Measurements from ENCODE around the gene FZD4.
A peak's percentile ranks its signal among the peaks of the same experiment; 100 is the strongest.
"Not testable (repeated sequence)": the region's sequence is repeated elsewhere in the genome, so short reads cannot be mapped to it uniquely, and the experiment has no call there.

Gene FZD4

DNA sequence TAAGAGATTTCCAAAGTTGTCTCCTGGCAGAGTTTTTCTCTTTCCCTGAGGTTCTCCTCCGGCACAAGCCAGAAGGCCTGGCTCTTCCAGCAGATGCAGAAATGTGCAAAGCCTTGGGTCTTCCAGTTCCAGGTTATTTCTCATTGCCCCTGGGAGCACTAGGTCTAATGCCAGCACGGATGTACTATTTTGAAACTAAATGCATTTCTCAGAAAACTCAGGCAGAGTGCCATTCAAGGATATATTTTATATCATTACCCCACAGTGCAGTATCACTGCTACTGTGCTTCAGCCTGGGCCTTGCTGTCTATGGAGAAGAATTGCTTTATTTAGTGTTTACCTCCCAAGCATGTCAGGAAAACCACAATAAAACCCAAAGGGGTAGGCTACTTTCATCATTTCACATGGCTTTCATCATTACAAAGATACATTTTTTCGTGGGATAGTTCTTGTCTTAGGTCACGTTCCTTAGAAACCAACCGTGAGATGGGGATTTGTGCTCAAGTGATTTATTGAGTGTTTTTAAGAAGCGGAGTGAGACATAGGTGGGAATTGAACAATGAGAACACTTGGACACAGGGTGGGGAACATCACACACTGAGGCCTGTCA lies 22.4 kb upstream of the FZD4 start:
- no peak for DNase-seq (ENCODE audit: low spot score)

DNA sequence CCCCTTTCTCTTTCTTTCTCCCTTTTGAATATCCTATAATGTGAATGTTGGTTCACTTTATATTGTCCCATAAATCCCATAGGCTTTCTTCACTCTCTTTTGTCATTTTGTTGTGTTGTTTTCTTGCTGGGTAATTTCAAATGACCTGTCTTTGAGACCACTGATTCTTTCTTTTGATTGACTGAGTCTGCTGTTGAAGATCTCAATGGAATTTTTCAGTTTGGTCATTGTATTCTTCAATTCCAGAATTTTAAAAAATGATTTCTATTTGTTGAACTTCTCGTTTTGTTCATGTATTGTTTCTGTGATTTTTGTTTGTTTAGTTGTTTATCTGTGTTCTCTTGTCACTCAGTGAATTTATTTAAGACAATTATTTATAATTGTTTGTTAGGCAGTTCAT lies 17.5 kb upstream of the FZD4 start:
- DNase-seq (ENCODE audit: low spot score), result no peak

DNA sequence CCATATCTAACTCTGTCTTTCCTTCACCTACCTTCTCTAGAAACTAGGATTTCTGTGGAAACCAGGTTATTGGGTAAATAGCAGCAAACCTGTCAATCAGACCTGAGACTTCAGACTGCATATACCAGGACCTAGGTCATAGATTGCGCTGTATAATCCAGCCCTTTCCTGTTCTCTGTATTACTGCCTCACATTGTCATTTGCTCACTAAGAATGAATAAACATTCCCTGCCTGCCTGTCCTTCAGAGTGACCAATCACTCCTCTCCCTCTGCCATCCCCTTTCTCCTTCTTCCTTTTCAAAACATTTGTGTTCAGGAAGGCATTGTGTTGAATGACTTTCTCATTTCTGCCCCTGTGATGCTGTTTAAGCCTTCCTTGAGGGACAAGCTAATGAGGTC lies 14.1 kb upstream of the FZD4 start:
- DNase-seq (ENCODE audit: low spot score), result no peak

DNA sequence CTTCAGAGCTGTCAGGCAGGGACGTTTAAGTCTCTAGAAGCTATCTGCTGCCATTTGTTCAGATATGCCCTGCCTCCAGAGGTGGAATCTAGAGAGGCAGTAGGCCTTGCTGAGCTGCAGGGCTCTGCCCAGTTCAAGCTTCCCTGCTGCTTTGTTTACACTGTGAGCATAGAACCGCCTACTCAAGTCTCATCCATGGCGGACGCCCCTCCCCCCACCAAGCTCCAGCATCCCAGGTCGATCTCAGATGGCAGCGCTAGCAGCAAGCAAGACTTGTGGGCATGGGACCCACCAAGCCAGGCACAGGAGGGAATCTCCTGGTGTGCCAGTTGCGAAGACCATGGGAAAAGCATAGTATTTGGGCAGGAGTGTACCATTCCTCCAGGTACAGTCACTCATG lies 12.4 kb upstream of the FZD4 start:
- DNase-seq (ENCODE audit: low spot score), result not testable (repeated sequence)

DNA sequence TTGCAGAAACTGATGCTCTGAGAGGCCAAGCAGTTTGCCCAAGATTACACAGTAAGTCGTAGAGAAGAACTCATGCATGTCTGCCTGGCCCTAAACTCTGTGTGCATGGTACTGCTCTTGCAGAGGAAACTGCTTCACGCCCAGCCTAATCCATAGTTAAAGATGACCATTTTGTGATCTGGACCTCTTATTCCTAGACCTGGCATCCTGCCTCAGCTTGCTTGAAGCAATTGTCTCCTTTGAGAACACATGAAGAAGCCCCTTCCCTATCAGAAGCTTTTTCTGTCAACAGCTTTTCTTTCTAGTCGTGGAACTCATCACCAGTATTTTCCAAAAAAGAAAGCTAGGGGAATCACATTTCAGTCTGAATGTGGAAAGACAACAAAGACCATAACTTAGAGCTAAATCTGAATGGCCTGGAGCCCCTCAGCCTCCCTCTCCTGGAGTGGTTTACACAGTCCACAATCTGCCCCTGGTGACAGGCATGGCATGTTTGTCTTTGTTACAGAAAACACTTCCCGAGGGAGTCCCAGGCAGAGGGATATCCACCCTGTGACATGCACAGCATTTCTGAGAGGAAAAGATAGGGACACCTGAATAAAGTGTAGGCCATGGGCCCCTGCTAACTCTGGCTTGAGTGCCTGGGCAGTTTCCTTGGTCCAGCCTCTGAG lies 2.9 kb upstream of the FZD4 start:
- DNase-seq (ENCODE audit: low spot score), result no peak

DNA sequence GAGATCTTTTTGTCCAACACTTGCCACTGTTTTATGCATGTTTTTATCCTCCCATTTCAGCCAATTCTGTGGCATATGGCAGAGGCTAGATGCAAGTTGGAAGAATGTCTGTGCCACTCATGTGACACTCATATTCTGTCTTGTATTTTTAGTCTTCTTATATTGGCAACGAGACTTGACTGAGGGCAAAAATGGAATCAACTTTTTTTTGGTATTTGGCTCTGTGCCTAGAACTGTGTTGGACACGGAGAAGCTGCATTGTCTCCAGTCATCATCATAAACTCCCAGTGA lies 1.7 kb upstream of the FZD4 start:
- no peak for DNase-seq (ENCODE audit: low spot score)

DNA sequence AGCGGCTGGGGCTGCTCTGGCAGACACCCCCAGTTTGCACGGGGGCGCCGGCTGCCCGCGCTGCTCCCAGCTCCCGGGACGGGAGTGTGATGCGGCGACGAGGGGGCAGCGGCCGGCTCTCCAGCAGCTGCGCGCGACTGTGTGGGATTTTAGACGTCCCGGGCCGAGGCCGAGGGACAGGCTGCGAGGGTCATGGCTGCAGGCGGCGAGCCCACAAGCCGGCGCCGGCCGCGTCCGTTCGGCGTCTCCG lies 159 bp downstream of the FZD4 start:
- DNase-seq (ENCODE audit: low spot score), result no peak

DNA sequence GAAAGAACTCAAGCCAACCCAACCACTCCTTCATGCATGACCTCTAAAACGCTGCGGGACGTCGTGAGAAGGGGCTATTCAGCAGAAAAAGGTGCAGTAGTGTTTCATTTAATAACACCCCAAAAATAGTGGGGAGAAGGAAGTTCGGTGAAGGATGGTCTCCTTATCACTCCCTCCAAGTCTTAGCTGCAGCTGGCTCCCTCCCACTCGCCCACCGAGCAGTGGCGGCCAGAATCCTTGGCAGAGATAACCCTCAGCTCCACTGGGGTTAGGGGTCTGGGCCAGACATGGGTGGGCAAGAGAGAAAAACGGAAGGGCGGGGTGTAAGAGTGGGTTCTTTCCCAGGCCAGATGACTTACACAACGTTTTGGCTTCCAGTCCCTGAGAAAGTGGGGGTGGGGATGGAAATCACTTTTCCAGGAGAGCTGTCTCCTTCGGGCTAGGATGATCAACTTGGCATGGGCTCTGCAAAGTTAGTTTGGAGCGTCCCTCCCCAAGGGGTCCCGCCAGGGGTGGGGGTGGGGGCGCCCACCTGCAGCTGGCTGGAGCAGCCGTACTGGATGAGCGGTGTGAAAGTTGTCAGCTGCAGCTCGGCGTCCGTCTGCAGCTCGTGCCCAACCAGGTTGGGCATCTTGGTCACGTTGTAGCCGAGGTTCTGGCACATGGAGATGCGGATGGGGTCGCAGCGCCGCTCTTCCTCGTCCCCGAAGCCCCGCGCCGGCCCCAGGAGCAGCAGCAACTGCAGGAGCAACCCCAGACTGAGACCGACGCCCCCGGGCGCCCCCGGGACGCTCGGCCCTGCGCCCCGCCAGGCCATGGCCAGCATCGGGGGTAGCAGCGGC lies 705 bp downstream of the FZD4 start:
- peak; percentile 37 for DNase-seq (ENCODE audit: low spot score)

DNA sequence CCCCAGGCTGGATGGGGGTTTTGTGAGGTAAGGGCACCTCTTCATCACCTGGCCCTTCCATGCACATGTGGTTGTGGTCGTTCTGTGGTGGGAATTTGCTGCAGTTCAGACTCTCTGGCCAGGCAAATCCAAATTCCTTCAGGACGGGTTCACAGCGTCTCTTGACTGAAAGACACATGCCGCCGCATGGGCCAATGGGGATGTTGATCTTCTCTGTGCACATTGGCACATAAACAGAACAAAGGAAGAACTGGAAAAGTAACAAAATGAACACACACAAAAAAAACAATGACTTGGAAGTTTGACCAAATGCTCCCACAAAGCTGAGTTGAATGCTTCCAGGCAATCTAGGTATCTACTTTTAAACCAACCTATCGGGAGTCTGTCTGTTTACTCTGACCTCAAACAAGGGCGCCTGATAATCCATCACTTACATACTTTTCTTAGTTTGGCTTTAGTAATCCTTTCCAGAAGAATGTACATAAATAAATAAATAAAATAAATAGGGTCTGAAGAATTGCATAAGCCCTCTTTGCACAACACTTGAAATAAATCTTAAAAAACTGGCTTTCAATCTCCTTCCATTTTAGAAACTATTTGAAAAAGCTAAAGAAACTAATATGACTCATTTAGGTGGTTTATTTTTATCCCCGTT lies 2.8 kb downstream of the FZD4 start:
- no peak for DNase-seq (ENCODE audit: low spot score)

DNA sequence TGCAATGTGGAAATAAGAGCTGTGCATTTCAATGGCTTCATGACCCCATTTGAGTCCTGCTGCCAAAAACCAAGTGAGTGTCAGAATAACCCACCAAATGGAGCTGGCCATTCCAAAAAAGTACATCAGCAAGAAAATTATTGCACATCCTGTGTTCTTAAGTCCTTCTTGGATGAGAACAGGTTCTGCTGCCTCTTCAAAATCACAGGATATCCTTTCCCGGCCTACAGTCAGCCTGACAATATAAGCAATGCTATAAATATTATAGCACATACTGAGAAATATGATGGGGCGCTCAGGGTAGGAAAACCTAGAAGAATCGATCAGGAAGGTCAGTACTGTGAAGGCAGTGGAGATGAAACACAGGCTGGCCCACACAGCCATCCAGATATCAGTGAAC lies 3.5 kb downstream of the FZD4 start:
- DNase-seq (ENCODE audit: low spot score), result no peak

DNA sequence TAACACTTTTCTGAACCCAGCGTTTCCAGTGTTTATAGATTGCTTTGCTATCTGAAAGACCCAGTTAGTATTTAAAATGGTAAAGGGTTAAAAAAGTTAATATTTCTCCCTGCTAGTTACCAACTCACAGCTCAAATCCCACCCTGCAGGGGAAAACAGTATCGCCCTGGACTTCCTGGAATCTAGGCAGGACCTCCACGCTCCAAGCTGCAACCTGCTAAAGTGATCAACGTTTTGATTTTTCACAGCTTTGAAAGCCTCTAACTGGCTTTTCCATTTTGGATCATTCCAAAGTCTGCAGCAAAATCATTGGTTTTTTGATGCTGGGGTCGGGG lies 4.6 kb downstream of the FZD4 start:
- DNase-seq (ENCODE audit: low spot score), result no peak

DNA sequence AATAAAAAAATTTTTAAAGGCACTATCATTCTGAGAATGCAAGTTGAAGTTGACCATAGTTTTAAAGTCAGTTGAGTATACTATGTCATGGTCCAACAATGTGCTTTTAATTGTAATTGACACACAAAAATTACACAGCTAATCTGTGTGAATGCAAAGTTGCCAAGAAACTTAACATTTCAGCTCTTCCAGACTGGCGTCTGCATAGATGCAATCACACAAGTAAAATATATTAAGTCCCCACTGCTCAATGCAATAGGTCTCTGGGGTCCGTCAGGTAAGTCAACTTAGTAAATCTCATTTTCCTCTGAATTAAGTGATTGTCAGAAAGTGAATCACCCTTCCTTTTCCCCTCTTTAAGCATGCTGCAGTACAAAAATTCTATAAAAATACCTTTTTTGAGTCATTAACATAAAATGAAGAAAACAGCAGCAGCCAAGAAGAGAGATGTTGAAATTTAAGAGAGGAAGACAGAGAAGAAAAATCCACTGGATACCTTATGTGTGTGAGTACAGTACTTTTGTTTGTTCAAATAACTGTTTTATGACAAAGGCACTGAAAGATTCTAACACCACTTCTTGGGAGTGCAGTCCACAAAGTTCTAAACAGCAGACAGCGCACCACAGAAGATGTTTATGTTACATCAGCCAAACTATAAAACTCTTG lies 5.1 kb downstream of the FZD4 start:
- peak; percentile 40 for DNase-seq (ENCODE audit: low spot score)

DNA sequence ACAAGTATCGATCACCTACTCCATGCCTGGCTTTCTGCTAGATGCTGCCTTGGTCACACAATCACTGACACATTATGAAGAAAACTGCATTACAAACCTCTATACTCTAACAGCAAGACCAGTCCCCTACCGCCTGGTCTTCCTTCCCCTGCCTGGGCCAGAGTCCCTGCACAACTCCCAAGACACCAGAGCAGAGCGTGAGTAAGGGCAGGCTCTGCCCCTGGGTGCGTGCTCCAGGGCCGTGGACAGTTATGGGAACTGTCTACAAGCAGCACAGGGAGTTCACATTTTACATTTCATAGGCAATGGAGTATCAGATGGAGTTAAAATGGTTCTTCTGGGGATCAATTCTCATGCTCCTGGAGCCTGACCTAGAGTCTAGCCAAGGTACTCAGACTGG lies 6.5 kb downstream of the FZD4 start:
- no peak for DNase-seq (ENCODE audit: low spot score)

DNA sequence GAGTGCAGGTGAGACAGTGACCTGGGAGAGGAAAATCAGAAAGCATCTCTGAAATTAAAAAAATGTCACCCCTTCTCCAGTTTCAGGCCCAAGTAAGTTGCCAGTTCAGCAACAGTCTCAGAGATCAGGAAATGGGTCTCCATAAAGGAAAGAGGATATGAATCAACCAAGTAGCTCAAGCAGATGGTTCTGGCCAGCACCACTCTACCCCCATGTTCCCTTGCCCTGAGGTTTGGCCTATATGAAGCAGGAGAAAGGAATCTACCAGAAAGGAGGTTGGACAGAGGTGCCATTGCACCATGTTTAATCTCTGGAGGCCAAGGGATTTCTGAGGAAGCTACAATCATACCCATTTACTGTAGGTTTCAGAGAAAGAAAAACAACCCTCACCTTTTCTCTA lies 7.7 kb downstream of the FZD4 start:
- peak; percentile 27 for DNase-seq (ENCODE audit: low spot score)

DNA sequence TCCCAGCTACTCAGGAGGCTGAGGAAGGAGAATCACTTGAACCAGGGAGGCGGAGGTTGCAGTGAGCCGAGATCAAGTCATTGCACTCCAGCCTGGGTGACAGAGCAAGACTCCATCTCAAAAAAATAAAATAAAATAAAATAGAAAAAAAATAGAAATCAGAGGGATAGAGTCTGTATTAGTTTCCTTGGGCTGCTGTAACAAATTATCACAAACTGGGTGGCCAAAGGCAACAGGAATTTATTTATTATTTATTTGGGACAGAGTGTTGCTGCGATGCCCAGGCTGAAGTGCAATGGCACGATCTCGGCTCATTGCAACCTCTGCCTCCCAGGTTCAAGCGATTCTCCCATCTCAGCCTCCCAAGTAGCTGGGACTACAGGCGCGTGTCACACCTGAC lies 11.7 kb downstream of the FZD4 start:
- DNase-seq (ENCODE audit: low spot score), result not testable (repeated sequence)

DNA sequence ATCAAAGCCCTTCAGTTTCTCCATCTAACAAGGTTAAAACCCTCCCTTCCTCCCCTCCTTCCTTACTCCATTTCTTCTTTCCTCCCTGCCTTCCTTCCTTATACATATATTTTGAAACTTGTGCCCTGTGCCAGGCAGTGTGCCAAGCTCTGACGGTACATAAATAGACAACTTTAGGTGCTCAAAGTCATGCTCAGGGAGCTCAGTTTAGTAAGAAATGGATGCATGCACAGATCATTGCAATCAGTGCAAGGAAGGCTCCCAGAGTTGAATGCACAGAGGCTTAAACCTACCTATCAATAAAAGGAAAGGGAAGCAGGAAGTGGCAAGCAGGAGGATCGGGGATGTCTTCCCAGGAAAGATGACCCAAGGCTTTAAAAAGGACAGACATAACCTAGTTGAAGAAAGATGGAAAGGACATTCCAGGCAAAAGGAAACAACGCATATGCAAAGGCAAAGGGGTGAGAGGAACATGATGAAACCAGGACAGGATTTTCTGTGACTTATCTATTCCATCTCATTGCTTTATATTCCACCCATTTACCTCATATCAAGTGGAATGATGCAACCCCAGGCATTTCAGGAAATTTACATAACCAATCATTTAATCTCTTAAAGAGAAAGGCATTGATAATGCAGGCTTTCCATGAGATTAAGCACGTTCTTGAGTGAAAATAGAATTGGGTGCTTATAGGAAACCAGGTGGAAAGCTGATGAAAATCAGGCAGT lies 13.2 kb downstream of the FZD4 start:
- DNase-seq (ENCODE audit: low spot score), result no peak

DNA sequence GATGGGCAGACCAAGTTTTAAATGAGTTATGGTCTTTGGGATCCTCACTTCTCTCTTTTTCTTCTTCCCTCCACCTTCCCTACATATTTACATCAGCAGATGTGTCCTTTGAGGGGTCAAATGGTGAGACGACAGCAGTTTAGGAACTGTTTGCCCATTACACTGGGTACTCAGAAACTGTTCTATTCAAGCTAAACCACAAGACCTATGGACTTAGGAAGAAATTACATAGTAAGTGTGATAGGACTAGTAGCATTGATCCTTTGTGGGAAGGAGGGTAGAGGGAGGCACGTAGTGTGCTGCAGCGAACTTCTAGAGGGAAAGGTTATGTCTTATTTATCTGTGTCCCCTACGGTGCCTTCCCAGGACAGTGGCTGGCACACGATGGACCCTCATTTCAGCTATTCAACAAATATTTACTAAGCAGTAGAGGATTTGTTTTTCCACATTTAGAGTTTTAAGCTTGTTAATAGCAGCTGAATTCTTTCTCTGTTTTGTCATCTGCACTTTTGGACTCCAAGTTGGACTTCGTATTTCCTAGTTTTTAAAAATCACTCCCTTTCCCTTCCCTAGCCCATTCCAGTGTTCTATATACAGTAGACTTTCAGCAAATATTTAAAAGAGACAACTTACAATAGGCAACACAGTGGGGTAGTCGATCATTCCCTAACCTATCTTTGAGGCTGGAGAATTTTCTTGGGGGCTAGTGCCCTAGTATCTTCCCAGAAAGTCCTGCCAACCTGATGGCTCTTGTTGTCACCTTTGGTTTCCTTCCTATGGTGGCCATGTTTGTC lies 13.9 kb downstream of the FZD4 start:
- no peak for DNase-seq (ENCODE audit: low spot score)

DNA sequence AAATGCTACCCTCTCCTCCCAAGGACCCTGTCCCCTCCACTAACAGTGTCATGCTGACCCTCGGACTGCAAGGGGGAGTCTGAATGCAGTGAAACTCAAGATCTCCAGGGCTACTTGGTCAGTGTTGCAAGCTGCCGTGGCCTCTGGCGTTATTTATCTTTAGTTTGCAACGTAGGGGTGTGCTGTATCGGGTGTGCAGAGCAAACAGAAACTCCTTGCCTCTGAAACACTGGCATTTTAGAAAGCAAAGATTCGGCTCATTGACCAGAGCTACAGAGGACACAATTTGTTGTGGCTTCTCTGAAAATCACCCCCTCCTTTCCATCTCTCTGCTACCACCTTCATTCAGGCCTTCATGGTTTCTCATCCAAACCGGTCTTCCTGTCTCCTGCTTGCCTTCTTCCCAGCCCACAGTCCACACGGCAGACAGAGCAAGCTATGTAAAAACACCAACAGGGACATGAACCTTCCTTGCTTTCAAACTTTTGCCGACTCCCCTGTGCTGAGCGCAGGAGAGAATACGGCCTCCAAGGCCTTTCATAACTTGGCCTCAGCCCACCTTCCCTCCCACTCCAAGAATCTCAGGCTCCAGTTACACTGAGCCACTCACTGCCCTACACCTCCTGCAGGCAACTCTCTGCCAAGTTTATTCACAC lies 14.9 kb downstream of the FZD4 start:
- DNase-seq (ENCODE audit: low spot score), result peak; percentile 74

DNA sequence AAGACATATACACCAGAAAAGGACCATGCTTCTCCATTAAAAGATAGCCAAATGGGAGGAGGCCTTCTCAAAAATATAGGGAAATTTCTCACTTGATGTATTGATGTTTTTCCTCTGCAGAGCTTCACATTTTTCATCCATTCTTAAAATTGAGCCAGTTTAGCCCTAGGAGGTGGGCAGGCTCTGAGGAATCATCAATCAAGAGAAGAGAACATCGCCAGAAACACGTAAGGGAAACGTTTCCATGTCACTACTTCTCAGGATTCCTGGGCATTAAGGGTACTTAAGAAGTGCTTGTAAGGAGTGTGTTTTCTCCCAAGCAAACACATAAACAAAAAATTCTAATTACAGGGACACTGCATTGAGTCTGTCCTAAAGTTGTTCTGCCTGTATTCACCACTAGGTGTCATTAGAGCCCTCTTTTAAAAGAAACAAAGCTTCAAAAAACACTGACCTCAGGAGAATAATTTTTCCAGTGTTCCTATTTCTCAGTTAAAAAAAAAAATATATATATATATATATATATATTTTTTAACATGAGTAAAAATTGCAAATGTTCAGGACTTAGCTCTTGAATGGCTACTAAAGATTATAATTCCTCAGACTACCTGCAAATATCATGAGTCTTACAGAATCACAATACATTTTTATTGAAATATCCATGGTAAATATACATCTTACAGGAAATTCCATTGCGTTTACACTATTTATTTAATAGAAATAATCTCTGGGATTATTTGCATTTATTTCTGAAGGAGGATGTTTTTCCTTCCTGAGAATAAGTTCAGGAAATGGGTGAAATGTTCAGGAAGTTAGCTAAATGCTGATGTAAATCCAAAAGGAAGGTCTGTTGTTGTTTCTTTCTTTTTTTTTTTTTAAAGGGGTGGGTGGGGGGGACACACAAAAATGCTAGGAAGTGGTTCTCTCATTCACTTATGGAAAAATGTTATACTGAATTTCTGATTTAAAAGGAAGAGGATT lies 16.0 kb downstream of the FZD4 start:
- DNase-seq (ENCODE audit: low spot score), result peak; percentile 35
